Adrenal gland (tissue), 12 donors: ENCODE results near the gene ZNF678. TPM values are rescaled to one million over a fixed set of nuclear protein-coding genes. Genes with fewer than 3 reads are reported as not detected.
"Not testable (repeated sequence)": the region's sequence is repeated elsewhere in the genome, so short reads cannot be mapped to it uniquely, and the experiment has no call there.

Experiments
- DNase-seq, 7 donors: peaks; one replicate each; pipeline ENCODE4 v3.0.0-alpha.2; 2019 to 2020
- H3K27ac ChIP-seq, 5 donors: fragments of 200-600 bp; sonication (generic) in 4 of 5; 1 replicate in 3 of 5; 2 replicates in 2 of 5; pipeline versions ENCODE4 v1.5.1 to v1.8.0; 2016 to 2020; ENCODE audit warnings: mild to moderate bottlenecking in 1 of 5
- H3K27me3 ChIP-seq: fragments of 200-600 bp; 2 replicates; pipeline ENCODE4 v1.8.0; 2021
- H3K36me3 ChIP-seq, 2 donors: fragments of 200-600 bp; replicated peaks in 1 of 2; 1 replicate in 1 of 2; 2 replicates in 1 of 2; pipeline versions ENCODE4 v1.5.1 to v1.8.0; 2018 to 2022
- H3K4me1 ChIP-seq, 2 donors: fragments of 200-600 bp; replicated peaks in 1 of 2; 1 replicate in 1 of 2; 2 replicates in 1 of 2; pipeline versions ENCODE4 v1.5.1 to v1.8.0; 2018 to 2021
- H3K4me3 ChIP-seq, 4 donors: fragments of 200-600 bp; sonication (generic) in 3 of 4; one replicate each; pipeline ENCODE4 v1.5.1; 2016 to 2018
- H3K9me3 ChIP-seq, 3 donors: fragments of 200-600 bp; sonication (generic) in 1 of 3; replicated peaks in 1 of 3; 1 replicate in 2 of 3; 2 replicates in 1 of 3; pipeline versions ENCODE4 v1.5.1 to v1.8.0; 2016 to 2021
- POLR2A ChIP-seq, 2 donors: fragments of 450-650 bp; IDR thresholded peaks; one replicate each; pipeline ENCODE4 v1.6.1; 2017; ENCODE audit warnings: antibody characterized with exemption in 2 of 2, mild to moderate bottlenecking in 2 of 2, moderate library complexity in 1 of 2
- WGBS, 4 donors: extraction: QIAGEN DNeasy Blood & Tissue Kit in 2 of 4; methylation state at CpG; one replicate each; pipeline versions ENCODE4 v1.1.5 to v1.1.7; 2013 to 2017; 5-methylcytosine and 5-hydroxymethylcytosine counted together
- intact Hi-C, 2 donors: fragments of 100-400 bp; cut with DNase I; formaldehyde crosslinking; loops; one replicate each; pipeline versions ENCODE4 v1.14.1 to v1.15.0; 2022 to 2023
- polyA plus RNA-seq, 3 donors: library from polyadenylated mRNA; stranded (reverse); fragments of 200-250 nt in 2 of 3; fragments of 350-450 nt in 1 of 3; fragmentation: Illumina TruSeq in 1 of 3; extraction: RNeasy Lipid Tissue Mini Kit (QIAGEN cat#74804) in 1 of 3; gene quantifications; one replicate each; pipeline ENCODE4 v1.2.3, GENCODE V29; 2013 to 2014
- total RNA-seq, 9 donors: library from RNA; depleted of rRNA in 4 of 9; stranded (reverse); fragments of >200 nt in 4 of 9; fragments of 120-200 nt in 1 of 9; fragmentation: NEBNext Ultra II Directional in 1 of 9; extraction: Animal tissue kit (Norgen Biotek cat#: 25700) in 1 of 9; gene quantifications; one replicate each; pipeline versions ENCODE4 v1.1.0 to v1.2.4, GENCODE V29; 2013 to 2023
- TF ChIP-seq, protein P1 (sequence below), 6 experiments: fragments of 450-650 bp in 4 of 6; fragments of 200-600 bp in 2 of 6; sonication (generic) in 1 of 6; IDR thresholded peaks; 1 replicate in 5 of 6; 2 replicates in 1 of 6; pipeline versions ENCODE4 v1.5.1 to v1.8.0; 2016 to 2021; ENCODE audit warnings: antibody characterized with exemption in 6 of 6, mild to moderate bottlenecking in 2 of 6, moderate library complexity in 1 of 6
- donor health status: healthy with polysubstance abuse.
- donor health status: Bipolar disorder and iron deficiency.
- donor health status: DM: yes; HTN: yes; CAD: no.
- donor health status: DM: no; HTN: no; CAD: no.
- donor health status: DM: no; HTN: no; CAD: no.
- donor health status: DM: yes; HTN: yes; CAD: no.

Gene ZNF678
- total and polyA plus RNA-seq, 12 donors = 0.81 to 14.0 (median 5.5) TPM

- no peaks in the 10 kb centered on the region for H3K9me3 ChIP-seq
- no peaks in the 10 kb centered on the region for H3K4me1 ChIP-seq
- intact Hi-C loops = no loop called here
- no peaks in the 10 kb centered on the region for H3K27me3 ChIP-seq
- H3K36me3 ChIP-seq = no peaks in the 10 kb centered on the region
- no peak overlapping the region for H3K27ac ChIP-seq
- H3K4me3 ChIP-seq = no peak overlapping the region
- DNase-seq = no peak
- WGBS, 4 donors = 65 to 88% (median 76%) methylated on average over 1 of the region's 1 CpG
- TF ChIP-seq, protein P1, sequence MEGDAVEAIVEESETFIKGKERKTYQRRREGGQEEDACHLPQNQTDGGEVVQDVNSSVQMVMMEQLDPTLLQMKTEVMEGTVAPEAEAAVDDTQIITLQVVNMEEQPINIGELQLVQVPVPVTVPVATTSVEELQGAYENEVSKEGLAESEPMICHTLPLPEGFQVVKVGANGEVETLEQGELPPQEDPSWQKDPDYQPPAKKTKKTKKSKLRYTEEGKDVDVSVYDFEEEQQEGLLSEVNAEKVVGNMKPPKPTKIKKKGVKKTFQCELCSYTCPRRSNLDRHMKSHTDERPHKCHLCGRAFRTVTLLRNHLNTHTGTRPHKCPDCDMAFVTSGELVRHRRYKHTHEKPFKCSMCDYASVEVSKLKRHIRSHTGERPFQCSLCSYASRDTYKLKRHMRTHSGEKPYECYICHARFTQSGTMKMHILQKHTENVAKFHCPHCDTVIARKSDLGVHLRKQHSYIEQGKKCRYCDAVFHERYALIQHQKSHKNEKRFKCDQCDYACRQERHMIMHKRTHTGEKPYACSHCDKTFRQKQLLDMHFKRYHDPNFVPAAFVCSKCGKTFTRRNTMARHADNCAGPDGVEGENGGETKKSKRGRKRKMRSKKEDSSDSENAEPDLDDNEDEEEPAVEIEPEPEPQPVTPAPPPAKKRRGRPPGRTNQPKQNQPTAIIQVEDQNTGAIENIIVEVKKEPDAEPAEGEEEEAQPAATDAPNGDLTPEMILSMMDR (IDR thresholded peaks at IDR 0.05) = no peak
- no peak for TF ChIP-seq POLR2A (IDR thresholded peaks at IDR 0.05)
Observed at GRCh38 chr1:227709451-227709850, 146.1 kb downstream of the ZNF678 start.

DNA sequence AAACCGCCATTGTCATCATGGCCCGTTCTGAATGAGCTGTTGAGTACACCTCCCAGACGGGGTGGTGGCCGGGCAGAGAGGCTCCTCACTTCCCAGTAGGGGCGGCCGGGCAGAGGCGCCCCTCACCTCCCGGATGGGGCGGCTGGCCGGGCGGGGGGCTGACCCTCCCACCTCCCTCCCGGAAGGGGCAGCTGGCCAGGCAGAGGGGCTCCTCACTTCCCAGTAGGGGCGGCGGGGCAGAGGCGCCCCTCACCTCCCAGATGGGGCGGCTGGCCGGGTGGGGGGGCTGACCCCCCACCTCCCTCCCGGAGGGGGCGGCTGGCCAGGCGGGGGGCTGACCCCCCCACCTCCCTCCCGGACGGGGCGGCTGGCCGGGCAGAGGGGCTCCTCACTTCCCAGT is 147.1 kb downstream of the ZNF678 start:
- 91 to 96% (median 93%) methylated on average over 7 to 20 of the region's 24 CpGs for WGBS, 4 donors
- DNase-seq, H3K27me3 ChIP-seq, H3K9me3 ChIP-seq, H3K4me1 ChIP-seq, H3K27ac ChIP-seq, intact Hi-C loops, H3K4me3 ChIP-seq, H3K36me3 ChIP-seq: not testable (repeated sequence)

DNA sequence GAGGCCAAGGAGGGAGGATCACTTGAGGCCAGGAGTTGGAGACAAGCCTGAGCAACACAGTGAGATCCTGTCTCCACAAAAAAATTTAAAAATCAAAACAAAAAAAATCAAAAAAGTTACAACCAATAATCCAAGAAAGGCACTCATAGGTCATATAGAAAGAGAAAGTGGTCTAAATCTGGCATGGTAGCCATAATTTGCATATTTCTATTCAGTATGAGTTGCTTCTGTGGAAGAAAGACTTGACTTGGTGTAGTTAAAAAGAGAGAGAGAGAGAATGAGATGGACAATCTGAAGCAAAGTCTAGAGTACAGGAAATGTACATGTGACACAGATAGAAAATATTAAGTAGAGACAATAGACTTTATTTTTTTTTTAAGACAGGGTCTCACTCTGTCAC is 149.3 kb downstream of the ZNF678 start:
- no peak overlapping the region for H3K27ac ChIP-seq
- no peaks in the 10 kb centered on the region for H3K4me1 ChIP-seq
- H3K4me3 ChIP-seq = no peak overlapping the region
- intact Hi-C loops = no loop called here
- H3K27me3 ChIP-seq = no peaks in the 10 kb centered on the region
- H3K36me3 ChIP-seq = no peaks in the 10 kb centered on the region
- no peaks in the 10 kb centered on the region for H3K9me3 ChIP-seq
- DNase-seq = no peak
- no peak for TF ChIP-seq POLR2A (IDR thresholded peaks at IDR 0.05)
- TF ChIP-seq, protein P1 (IDR thresholded peaks at IDR 0.05) = no peak

GRCh38 chr1:227718932-227719331 is 155.6 kb downstream of the ZNF678 start:
- Histone ChIP-seq H3K27me3 (no peaks in the 10 kb centered on the region), H3K27ac (no peak overlapping the region), H3K4me1 (no peaks in the 10 kb centered on the region), H3K36me3 (no peaks in the 10 kb centered on the region), H3K4me3 (no peak overlapping the region), H3K9me3 (no peaks in the 10 kb centered on the region)
- WGBS, 4 donors = 49 to 78% (median 74%) methylated on average over 2 of the region's 2 CpGs
- DNase-seq = no peak
- TF ChIP-seq POLR2A (IDR thresholded peaks at IDR 0.05) = no peak
- TF ChIP-seq, protein P1 (IDR thresholded peaks at IDR 0.05) = no peak
- intact Hi-C loops = no loop called here

- no peak for DNase-seq
- Histone ChIP-seq H3K4me3 (no peak overlapping the region), H3K4me1 (peaks cover 5 to 8% of the 10 kb centered on the region in 2 donors), H3K27me3 (no peaks in the 10 kb centered on the region), H3K27ac (no peak overlapping the region), H3K9me3 (no peaks in the 10 kb centered on the region), H3K36me3 (no peaks in the 10 kb centered on the region)
- intact Hi-C loops = no loop called here
- TF ChIP-seq POLR2A (IDR thresholded peaks at IDR 0.05) = no peak
- TF ChIP-seq, protein P1 (IDR thresholded peaks at IDR 0.05) = no peak
- 72 to 78% (median 76%) methylated on average over 1 of the region's 1 CpG for WGBS, 4 donors
Observed at GRCh38 chr1:227723474-227723873, 160.1 kb downstream of the ZNF678 start.
